HG03280 (cell line): ENCODE measurements around the gene USP22.

Experiments
- ATAC-seq: cut with Tn5 transposase; IDR thresholded peaks from one replicate; pipeline ENCODE4 v1.9.1; 2021; ENCODE audit warnings: mild to moderate bottlenecking, moderate library complexity; ENCODE audit not compliant: unreplicated experiment

USP22 gene

GRCh38 chr17:20960871-20961270, 81.9 kb downstream of the USP22 start:
- ATAC-seq, result no peak

GRCh38 chr17:20955427-20956323, 87.1 kb downstream of the USP22 start:
- no peak for ATAC-seq

- no peak for ATAC-seq
These were observed 88.0 kb downstream of the USP22 start for GRCh38 chr17:20954794-20955193.

GRCh38 chr17:20952183-20952582, 90.6 kb downstream of the USP22 start:
- ATAC-seq, result no peak
